Adrenal gland (tissue), 12 donors: ENCODE results near the gene PLD1. TPM values are rescaled to one million over a fixed set of nuclear protein-coding genes. Genes with fewer than 3 reads are reported as not detected.

ENCODE experiments used
- DNase-seq, 7 donors: peaks; one replicate each; pipeline ENCODE4 v3.0.0-alpha.2; 2019 to 2020
- H3K27ac ChIP-seq, 5 donors: fragments of 200-600 bp; sonication (generic) in 4 of 5; 1 replicate in 3 of 5; 2 replicates in 2 of 5; pipeline versions ENCODE4 v1.5.1 to v1.8.0; 2016 to 2020; ENCODE audit warnings: mild to moderate bottlenecking in 1 of 5
- H3K27me3 ChIP-seq: fragments of 200-600 bp; 2 replicates; pipeline ENCODE4 v1.8.0; 2021
- H3K36me3 ChIP-seq, 2 donors: fragments of 200-600 bp; replicated peaks in 1 of 2; 1 replicate in 1 of 2; 2 replicates in 1 of 2; pipeline versions ENCODE4 v1.5.1 to v1.8.0; 2018 to 2022
- H3K4me1 ChIP-seq, 2 donors: fragments of 200-600 bp; replicated peaks in 1 of 2; 1 replicate in 1 of 2; 2 replicates in 1 of 2; pipeline versions ENCODE4 v1.5.1 to v1.8.0; 2018 to 2021
- H3K4me3 ChIP-seq, 4 donors: fragments of 200-600 bp; sonication (generic) in 3 of 4; one replicate each; pipeline ENCODE4 v1.5.1; 2016 to 2018
- H3K9me3 ChIP-seq, 3 donors: fragments of 200-600 bp; sonication (generic) in 1 of 3; replicated peaks in 1 of 3; 1 replicate in 2 of 3; 2 replicates in 1 of 3; pipeline versions ENCODE4 v1.5.1 to v1.8.0; 2016 to 2021
- CTCF ChIP-seq, 6 experiments: fragments of 450-650 bp in 4 of 6; fragments of 200-600 bp in 2 of 6; sonication (generic) in 1 of 6; IDR thresholded peaks; 1 replicate in 5 of 6; 2 replicates in 1 of 6; pipeline versions ENCODE4 v1.5.1 to v1.8.0; 2016 to 2021; ENCODE audit warnings: antibody characterized with exemption in 6 of 6, mild to moderate bottlenecking in 2 of 6, moderate library complexity in 1 of 6
- POLR2A ChIP-seq, 2 donors: fragments of 450-650 bp; IDR thresholded peaks; one replicate each; pipeline ENCODE4 v1.6.1; 2017; ENCODE audit warnings: antibody characterized with exemption in 2 of 2, mild to moderate bottlenecking in 2 of 2, moderate library complexity in 1 of 2
- WGBS, 4 donors: extraction: QIAGEN DNeasy Blood & Tissue Kit in 2 of 4; methylation state at CpG; one replicate each; pipeline versions ENCODE4 v1.1.5 to v1.1.7; 2013 to 2017; 5-methylcytosine and 5-hydroxymethylcytosine counted together
- intact Hi-C, 2 donors: fragments of 100-400 bp; cut with DNase I; formaldehyde crosslinking; loops; one replicate each; pipeline versions ENCODE4 v1.14.1 to v1.15.0; 2022 to 2023
- polyA plus RNA-seq, 3 donors: library from polyadenylated mRNA; stranded (reverse); fragments of 200-250 nt in 2 of 3; fragments of 350-450 nt in 1 of 3; fragmentation: Illumina TruSeq in 1 of 3; extraction: RNeasy Lipid Tissue Mini Kit (QIAGEN cat#74804) in 1 of 3; gene quantifications; one replicate each; pipeline ENCODE4 v1.2.3, GENCODE V29; 2013 to 2014
- total RNA-seq, 9 donors: library from RNA; depleted of rRNA in 4 of 9; stranded (reverse); fragments of >200 nt in 4 of 9; fragments of 120-200 nt in 1 of 9; fragmentation: NEBNext Ultra II Directional in 1 of 9; extraction: Animal tissue kit (Norgen Biotek cat#: 25700) in 1 of 9; gene quantifications; one replicate each; pipeline versions ENCODE4 v1.1.0 to v1.2.4, GENCODE V29; 2013 to 2023
- donor health status: healthy with polysubstance abuse.
- donor health status: Bipolar disorder and iron deficiency.
- donor health status: DM: yes; HTN: yes; CAD: no.
- donor health status: DM: no; HTN: no; CAD: no.
- donor health status: DM: no; HTN: no; CAD: no.
- donor health status: DM: yes; HTN: yes; CAD: no.

PLD1 gene
- total and polyA plus RNA-seq, 12 donors, result 25.7 to 178 (median 94.5) TPM

- 94 to 100% (median 98%) methylated on average over 1 of the region's 1 CpG for WGBS, 4 donors
- Histone ChIP-seq H3K9me3 (no peaks in the 10 kb centered on the region), H3K36me3 (no peaks in the 10 kb centered on the region), H3K27me3 (no peaks in the 10 kb centered on the region), H3K27ac (no peak overlapping the region), H3K4me1 (peaks cover 16 to 28% of the 10 kb centered on the region in 2 donors), H3K4me3 (no peak overlapping the region)
- intact Hi-C loops, result loop anchor here (5.0 to 10.0 kb wide), 2 partner anchors 112 to 119 kb away; no protein-coding TSS in a partner anchor
- no peak for DNase-seq
- TF ChIP-seq POLR2A (IDR thresholded peaks at IDR 0.05), result no peak
- TF ChIP-seq CTCF (IDR thresholded peaks at IDR 0.05), result no peak
Measured at GRCh38 chr3:171652932-171653331, 157.4 kb downstream of the PLD1 start.

GRCh38 chr3:171649911-171650592 lies 160.2 kb downstream of the PLD1 start:
- H3K9me3 ChIP-seq, result no peaks in the 10 kb centered on the region
- TF ChIP-seq POLR2A (IDR thresholded peaks at IDR 0.05) (no peak), CTCF (IDR thresholded peaks at IDR 0.05) (no peak)
- peak overlapping the region in 4 of 5 donors; percentile 26 to 68 (median 34) for H3K27ac ChIP-seq
- no peaks in the 10 kb centered on the region for H3K27me3 ChIP-seq
- DNase-seq, result peak in 1 of 7 donors; percentile 16
- H3K36me3 ChIP-seq, result no peaks in the 10 kb centered on the region
- intact Hi-C loops, result loop anchor here (5.0 to 10.0 kb wide), 2 partner anchors 115 to 122 kb away; no protein-coding TSS in a partner anchor
- H3K4me3 ChIP-seq, result no peak overlapping the region
- H3K4me1 ChIP-seq, result peaks cover 14 to 24% of the 10 kb centered on the region in 2 donors
- WGBS, 4 donors, result 75 to 84% (median 83%) methylated on average over 10 of the region's 10 CpGs

GRCh38 chr3:171649267-171649666 lies 161.0 kb downstream of the PLD1 start:
- Histone ChIP-seq H3K27me3 (no peaks in the 10 kb centered on the region), H3K4me1 (peaks cover 7 to 16% of the 10 kb centered on the region in 2 donors), H3K36me3 (no peaks in the 10 kb centered on the region), H3K4me3 (no peak overlapping the region), H3K9me3 (no peaks in the 10 kb centered on the region), H3K27ac (peak overlapping the region in 3 of 5 donors; percentile 15 to 68 (median 26))
- intact Hi-C loops, result no loop called here
- no peak for DNase-seq
- TF ChIP-seq CTCF (IDR thresholded peaks at IDR 0.05) (no peak), POLR2A (IDR thresholded peaks at IDR 0.05) (no peak)
- 72 to 79% (median 77%) methylated on average over 4 of the region's 4 CpGs for WGBS, 4 donors

GRCh38 chr3:171648069-171648468 lies 162.2 kb downstream of the PLD1 start:
- intact Hi-C loops, result no loop called here
- Histone ChIP-seq H3K27me3 (no peaks in the 10 kb centered on the region), H3K36me3 (no peaks in the 10 kb centered on the region), H3K4me3 (no peak overlapping the region), H3K27ac (no peak overlapping the region), H3K4me1 (peaks cover 6 to 18% of the 10 kb centered on the region in 2 donors), H3K9me3 (no peaks in the 10 kb centered on the region)
- TF ChIP-seq CTCF (IDR thresholded peaks at IDR 0.05), result no peak
- no peak for TF ChIP-seq POLR2A (IDR thresholded peaks at IDR 0.05)
- DNase-seq, result no peak
